ENCODE data around the gene ASTN2. TPM values are rescaled to one million over a fixed set of nuclear protein-coding genes. Genes with fewer than 3 reads are reported as not detected.

Gene ASTN2
- total and polyA plus RNA-seq, 2 experiments from 2014 or later = 7.0 to 24.6 TPM

GRCh38 chr9:116844621-116845020, 570.2 kb downstream of the ASTN2 start (continued):
- TF ChIP-seq ZNF462 (CRISPR knock-in tag; IDR thresholded peaks at IDR 0.05) (no peak), EZH2phosphoT487 (IDR thresholded peaks at IDR 0.05; ENCODE audit: unreplicated experiment) (no peak), CTCF (conservative IDR thresholded peaks at IDR 0.05; ENCODE audit: low read depth in 2 of 2) (no peak)

- Mint-ChIP-seq H3K4me1 (peaks cover 17% of the 10 kb centered on the region), H3K27me3 (ENCODE audit: insufficient read depth, low read depth, poor library complexity) (peaks cover 2% of the 10 kb centered on the region), H3K4me3 (no peak overlapping the region), H3K9me3 (peaks cover 13% of the 10 kb centered on the region; the same call in 2 of the 3 replicates), H3K36me3 (ENCODE audit: low read depth) (peaks cover 11% of the 10 kb centered on the region; the same call in 2 of the 3 replicates), H3K27ac (no peak overlapping the region)
- H2AFZ ChIP-seq = no peak overlapping the region
- no peaks in the 10 kb centered on the region for H3K79me2 ChIP-seq (replicated peaks; ENCODE audit: insufficient read depth)
- no peak overlapping the region for H3K4me3 ChIP-seq
- no peaks in the 10 kb centered on the region for H3F3A ChIP-seq (replicated peaks; ENCODE audit: low read depth)
- H4K20me1 ChIP-seq (replicated peaks; ENCODE audit: insufficient read depth) = no peaks in the 10 kb centered on the region
- H3K27ac ChIP-seq (ENCODE audit: low read depth) = no peak overlapping the region
- no peaks in the 10 kb centered on the region for H3K9me2 ChIP-seq (ENCODE audit: insufficient read depth)
- ATAC-seq (no peak), DNase-seq (ENCODE audit: low spot score) (no peak)
- H3K36me3 ChIP-seq (ENCODE audit: insufficient read depth) = no peaks in the 10 kb centered on the region
- H3K4me2 ChIP-seq = no peak overlapping the region
- H3K27me3 ChIP-seq (ENCODE audit: insufficient read depth) = no peaks in the 10 kb centered on the region
- H3K4me1 ChIP-seq (ENCODE audit: insufficient read depth) = peaks cover 16% of the 10 kb centered on the region
- no peak for TF ChIP-seq POLR2AphosphoS5 (IDR thresholded peaks at IDR 0.05; ENCODE audit: low read depth)
- no peak for TF ChIP-seq NANOG (IDR thresholded peaks at IDR 0.05; ENCODE audit: borderline replicate concordance)
- TF ChIP-seq CTCF (conservative IDR thresholded peaks at IDR 0.05; ENCODE audit: low read depth in 2 of 2) = no peak
- TF ChIP-seq REST (IDR thresholded peaks at IDR 0.05; ENCODE audit: unreplicated experiment) = no peak
- no peak for TF ChIP-seq STAT1 (IDR thresholded peaks at IDR 0.05; ENCODE audit: unreplicated experiment)
Observed at GRCh38 chr9:116843863-116844620, 570.8 kb downstream of the ASTN2 start.

All from GM23338 (cell line).